Measurements from ENCODE around the gene ZNF407.
"Not testable (repeated sequence)": the region's sequence is repeated elsewhere in the genome, so short reads cannot be mapped to it uniquely, and the experiment has no call there.

Gene ZNF407

DNA sequence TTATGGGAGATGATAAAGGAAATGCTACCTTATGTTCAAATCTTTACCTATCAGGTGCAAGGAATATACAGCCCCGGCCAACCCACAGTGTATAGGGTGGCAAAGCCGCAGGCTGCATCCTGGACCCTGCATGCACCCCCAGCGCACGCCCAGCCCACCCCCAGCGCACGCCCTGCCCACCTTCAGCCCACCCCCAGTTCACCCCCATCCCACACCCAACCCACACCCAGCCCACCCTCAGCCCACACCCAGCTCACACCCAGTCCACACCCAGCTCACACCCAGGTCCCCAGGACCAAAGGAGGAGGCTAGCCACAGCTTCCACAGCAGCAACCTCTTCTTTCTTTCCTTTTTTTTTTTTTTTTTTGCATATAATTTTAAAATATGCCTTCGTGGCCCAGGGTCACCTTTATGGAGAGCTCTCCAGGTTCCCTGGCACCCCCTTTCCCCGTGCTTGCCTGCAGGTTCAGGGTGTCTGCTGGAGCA is 490.4 kb downstream of the ZNF407 start:
- DNase-seq: no peak

DNA sequence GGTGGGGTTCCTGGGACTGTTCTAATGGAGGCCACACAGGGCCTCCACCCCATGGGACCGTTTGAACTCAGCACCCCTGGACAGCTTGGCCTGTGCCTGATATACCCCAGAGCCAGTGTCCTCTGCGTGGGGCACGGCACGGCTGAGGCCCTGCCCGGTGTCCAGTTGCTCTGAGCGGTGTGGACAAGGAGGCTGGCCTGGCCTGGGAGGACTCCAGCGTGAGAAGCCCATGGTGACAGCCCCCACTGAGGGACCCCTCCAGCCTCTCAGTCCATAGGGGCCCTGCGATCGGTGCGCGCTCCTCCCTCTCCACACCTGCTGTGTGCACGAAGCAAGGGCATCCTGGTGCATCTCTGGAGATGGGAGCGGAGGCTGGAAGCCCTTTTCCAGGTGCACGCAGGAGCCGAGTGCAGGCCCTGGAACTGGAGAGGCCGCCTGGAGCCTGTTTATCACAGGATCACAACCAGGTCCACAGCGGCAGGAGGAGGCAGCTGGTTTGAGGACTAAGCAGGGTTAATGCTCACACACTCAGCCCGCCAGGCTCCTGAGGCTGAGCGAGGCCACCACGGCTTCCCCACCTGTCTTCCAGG is 491.0 kb downstream of the ZNF407 start:
- DNase-seq: no peak

DNA sequence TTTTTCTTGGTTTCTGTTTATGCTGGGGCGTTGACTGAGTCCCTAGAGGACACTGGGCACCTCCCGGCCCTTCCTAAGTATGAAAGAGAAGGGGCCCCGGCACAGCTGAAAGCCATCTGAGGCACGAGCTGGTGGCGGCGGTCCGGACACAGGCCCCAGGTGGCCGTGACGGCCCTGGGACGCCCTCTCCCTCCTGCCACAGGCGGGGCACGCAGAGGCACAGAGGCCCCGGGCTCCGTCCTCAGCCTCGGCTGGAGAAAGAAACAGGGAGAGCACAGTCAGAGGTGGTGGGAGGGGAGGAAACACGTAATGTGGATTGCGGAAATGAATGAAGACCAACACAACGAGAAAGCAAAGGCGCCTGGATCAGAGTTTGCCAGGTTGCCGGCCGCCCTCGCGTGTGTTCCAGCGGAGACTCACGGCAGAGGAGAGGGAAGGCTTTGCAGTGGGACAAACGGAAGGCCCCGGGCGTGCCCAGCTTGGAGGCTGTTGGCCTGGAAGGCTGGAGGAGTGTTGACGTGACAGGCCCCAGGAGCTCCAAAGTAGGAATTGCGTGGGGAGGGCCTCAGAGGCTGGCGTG is 492.2 kb downstream of the ZNF407 start:
- DNase-seq: no peak

DNA sequence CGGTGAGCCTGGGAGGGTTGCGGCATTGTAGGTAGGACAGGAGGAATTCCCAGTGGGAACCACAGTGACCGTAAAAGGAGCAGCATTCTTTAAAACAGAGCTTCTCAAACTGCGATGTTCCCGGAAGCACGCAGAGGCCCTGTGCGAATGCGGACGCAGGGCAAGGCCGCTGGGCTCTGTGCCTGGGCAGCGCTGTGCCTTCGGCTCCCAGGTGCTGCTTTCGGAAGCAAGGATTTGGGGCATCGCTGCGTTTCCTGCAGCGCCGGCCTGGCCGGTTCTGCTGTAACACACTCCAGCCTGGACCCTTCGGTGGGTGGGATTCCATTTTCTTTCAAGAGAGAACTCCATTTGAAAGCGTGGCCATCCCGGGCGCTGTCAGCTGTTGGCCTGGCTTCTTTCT is 492.7 kb downstream of the ZNF407 start:
- no peak for DNase-seq

DNA sequence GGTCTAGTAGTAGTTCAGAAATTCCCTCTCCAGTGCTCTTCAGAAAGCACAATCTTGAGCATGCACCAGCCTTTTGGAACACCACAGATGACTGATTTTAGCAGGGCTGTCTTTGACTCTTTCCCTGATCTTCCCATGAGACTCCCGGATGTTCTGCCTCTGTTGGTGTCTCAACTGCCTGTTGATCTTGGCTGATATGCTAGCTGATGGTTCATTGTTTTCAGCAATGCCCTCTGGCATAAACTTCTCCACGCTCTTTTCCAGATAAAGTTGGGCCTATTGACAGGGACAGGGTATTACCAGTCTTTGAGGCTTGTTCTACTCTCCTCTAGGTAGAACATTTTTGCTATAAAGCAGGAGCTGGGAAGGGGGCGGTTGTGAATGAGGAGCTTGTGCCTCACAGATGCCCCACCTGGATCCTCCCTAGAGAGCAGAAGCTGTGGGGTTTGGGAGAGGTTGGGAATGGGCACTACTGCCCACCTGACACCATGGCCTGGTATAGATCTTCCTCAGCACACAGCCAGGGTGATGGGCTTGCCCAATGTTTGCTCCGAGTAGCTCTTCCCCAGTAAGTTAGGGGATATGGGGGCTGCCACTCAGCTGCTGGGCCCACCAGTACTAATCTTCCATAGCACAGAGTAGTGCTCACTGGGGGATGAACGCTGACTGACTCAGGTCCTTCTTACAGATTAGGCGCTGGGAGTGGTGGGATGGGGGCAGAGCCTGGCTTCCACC is 500.0 kb downstream of the ZNF407 start:
- DNase-seq: no peak

DNA sequence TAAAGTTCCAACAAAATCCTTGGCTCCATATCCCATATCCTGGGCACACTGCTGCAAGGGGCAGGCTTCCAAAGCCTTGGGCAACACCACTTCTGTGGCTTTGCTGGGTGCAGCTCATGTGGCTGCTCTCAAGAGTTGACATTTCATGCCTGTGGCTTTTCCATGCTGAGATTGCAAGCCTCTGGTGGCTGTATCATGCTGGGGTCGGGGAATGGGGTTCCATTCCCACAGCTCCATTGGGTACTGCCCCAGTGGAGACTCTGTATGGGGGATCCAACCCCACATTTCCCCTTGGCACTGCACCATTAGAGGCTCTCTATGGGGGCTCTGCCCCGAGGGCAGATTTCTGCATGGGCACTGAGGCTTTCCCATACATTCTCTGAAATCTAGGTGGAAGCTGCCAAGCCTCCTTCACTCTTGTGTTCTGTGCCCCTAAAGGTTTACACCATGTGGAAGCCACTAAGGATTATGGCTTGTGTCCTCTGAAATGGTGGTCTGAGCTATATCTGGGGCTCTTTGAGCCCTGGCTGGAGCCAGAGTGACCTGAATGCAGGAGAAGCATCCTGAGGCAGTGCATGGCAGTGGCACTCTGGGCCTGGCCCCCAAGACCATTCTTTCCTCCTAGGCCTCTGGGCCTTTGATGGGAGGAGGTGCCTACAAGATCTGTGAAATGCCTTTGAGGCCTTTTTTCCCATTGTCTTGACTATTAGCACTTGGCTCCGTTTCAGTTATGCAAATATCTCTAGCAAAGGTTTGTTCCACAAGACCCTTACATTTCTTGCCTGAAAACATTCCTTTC is 503.4 kb downstream of the ZNF407 start:
- no peak for DNase-seq

DNA sequence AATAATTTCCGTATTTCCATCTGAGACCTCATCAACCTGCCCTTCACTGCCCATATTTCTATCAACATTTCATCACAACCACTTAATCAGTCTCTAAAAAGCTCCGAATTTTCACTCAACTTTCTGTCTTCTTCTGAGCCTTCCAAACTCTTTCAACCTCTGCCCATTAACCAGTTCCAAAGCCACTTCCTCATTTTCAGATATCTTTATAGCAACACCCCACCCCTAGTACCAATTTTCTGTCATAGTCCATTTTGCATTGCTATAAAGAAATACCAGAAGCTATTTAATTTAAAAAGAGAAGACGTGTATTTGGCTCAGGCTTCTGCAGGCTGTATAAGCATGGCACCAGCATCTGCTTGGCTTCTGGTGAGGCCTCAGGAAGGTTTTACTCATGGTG is 504.2 kb downstream of the ZNF407 start:
- no peak for DNase-seq

DNA sequence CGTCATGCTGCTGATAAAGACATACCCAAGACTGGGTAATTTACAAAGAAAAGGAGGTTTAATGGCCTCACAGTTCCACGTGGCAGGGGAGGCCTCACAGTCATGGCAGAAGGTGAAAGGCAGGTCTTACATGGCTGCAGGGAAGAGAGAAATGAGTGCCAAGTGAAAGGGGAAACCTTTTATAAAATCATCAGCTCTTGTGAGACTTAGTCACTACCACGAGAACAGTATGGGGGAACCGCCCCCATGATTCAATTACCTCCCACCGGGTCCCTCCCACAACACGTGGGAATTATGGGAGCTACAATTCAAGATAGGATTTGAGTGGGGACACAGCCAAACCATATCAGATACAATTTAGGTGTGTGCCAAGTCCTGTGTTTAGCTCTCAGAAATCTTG is 506.4 kb downstream of the ZNF407 start:
- DNase-seq: not testable (repeated sequence)

DNA sequence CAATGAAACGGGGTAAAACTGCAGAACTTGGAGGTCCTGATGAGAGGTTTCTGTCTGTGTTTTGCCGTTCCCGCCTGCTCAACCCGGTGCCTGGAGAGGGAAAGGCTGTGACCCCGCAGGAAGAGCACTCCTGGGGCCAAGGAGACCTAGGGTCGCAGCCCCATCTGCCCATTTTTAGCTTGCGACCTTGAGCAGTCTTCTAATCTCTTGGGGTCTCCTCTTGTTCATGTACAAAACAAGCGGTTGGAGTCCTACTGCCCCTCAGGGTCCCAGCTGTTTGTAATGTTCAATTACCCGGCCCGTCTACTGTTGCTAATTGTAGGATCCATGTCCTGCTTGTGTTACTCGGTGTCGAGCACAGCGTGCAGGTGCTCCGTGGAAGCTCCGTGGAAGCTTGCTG is 506.8 kb downstream of the ZNF407 start:
- no peak for DNase-seq

DNA sequence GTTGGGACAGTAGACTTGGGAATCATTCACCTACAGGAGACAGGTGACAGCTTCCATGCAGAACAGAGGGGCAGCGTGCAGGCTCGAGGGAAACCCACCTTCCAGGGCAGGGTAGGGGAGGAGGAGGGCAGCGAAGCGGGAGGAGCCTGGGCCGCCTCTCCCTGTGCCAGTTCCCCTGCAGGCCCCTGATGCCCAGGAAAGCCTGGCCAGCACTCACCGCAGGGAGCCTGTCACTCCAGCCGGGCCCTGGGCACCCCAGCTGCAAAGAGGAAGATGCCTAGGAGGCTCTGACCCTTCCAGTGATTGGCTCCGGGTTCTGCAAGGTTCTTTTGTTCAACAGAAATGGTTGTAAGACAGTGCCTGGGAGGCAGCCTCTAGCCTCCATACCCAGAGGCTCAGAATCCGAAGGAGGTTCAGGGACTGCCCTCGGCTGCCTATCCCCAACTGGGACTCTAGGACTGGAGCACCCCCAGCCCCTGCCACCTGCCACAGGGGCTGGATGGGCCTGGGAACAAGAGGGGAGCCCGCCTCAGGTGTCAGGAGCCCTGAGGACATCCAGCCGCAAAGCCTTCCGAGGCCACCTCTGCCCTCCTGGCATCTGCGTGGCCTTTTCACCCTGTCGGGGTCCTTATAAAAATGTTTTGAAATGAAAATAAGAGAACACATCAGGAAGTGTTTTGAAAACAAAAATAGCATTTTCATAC is 508.0 kb downstream of the ZNF407 start:
- DNase-seq: no peak

DNA sequence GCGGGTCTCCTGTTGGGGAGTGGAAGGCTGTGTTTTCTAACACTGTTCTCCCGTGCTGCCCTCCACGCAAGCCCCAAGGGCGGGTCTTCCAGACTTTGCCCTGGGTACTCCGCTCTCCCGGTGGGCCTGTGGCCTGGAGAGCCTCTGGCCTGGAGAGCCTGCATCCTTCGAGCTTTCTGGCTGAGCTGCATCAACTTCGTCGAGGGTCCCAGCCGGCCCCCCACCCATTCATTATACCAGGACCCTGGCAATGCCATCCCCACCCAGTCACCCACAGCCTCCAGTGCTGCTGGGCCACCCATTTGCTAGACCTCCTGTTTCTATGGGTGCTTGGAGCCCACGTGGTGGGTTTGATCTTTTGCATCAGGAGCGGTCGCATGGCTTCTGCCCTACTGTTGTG is 509.1 kb downstream of the ZNF407 start:
- DNase-seq: no peak

DNA sequence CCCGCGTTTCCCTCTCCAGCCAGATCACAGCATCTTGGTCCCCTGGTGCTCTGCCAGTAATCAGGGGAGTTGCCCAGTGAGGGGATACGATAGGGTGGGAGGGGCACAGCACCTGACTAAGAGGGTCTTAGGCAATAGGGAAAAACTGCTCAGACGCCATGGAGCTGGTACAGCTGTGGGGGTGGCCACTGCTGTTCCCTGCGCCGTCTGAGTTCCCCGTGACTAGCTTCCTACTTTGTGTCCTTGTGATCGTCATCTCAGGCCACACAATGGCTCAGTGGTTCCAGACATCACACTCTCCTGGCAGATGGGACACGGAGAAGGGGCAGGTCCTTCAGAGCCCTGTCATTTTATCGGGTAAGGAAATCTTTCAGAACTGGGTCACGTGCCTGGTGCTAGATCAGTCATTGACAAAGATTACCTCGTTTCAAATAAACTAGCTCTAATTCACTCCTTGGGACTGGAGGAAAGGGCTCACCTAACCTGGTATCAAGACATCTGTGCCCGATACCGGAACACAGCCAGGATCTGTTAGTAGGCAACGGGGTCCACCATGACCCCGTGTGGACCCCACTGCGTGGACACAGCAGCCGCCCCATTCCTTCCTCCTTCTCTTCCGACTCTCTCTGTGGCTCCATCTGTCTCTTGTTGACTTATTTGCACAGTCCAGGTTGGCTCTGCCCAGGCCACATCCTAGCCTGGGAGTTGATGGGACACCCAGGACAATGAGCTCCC is 509.7 kb downstream of the ZNF407 start:
- DNase-seq: no peak

DNA sequence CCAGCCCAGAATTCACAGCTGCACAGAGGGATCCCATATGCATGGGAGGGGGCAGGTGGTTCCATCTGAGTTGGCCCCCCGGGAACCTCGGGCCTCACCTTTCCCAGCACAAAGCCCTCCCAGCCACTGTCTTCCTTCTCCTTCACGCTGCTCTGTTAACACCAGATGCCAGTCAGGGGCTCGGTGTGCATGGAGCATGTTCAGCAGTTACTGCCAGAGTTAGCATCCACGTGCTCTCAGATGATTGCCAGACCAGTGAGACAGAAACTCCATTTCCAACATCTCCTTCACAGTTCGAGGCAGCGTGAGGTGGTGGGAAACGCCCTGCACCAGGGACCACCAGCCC is 510.2 kb downstream of the ZNF407 start:
- DNase-seq: no peak

DNA sequence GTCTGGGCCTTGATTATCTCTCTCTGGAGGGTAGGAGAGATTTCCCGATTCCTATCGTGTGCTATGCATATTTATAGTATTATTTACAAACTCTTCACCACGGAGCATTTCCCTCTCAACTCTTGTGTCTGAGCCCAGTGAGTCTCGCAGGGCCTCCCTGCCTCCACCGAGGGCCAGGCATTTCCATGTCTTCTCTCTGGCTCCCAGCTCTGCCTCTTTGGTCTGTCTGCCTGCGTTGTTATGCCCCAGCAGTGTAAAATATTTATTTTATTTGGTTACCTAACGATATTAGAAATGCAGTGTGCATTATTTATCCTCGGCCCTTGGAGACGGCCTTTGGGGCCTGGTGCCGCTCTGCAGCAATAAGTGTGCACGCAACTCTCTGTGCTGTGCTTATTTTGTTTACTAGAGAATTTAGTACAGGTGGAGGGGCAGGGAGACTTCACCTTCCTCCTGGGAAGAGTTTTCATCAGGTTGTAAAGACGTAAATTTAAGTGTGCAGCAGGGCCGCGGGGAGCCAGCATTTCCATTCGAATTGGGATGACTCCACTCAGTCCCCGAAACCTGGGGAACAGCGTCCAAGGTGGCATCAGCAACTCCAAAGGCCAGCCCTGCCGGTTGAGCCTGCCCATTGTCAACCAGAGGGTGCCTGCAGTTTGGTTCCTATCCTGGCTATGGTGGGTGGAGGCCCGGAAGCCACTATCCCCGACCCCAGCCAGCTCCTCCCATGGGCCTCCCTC is 511.1 kb downstream of the ZNF407 start:
- no peak for DNase-seq

DNA sequence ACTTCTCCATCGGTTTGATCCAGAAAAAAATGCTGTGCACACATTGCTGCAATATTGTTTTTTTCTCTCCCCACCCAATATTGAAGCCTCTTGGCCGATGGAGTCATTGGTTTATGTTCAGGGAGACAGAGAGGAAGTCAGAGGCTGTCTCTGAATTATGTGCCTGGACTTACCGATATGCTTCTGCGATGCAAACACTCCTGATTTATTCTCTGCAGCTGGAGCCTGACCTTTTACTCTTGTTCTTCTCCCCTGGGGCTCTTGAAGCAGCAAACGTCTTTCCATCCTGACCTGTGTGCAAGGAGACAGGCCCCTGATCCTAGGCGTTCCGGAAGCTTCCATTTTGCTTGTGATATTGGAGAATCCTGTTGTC is 511.6 kb downstream of the ZNF407 start:
- no peak for DNase-seq

DNA sequence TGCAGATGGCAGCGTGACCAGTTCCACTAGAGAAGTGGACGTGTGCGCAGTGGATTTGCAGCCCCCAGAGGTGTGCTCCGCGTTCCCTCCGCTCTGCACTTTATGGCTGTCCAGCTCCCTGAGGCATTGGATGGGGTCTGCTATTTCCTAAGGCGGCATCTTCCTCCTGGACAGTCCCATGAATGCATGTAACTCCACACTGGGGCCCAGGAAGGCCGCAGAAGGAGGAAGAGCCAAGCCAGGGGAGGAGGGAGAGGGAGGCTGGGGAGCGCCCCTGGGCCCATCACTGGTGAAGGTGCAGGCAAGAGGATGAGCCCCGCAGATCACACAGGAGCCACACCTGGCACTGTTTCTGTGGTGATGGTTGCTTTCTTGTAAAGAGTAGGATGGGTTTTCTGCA is 512.1 kb downstream of the ZNF407 start:
- DNase-seq: no peak

DNA sequence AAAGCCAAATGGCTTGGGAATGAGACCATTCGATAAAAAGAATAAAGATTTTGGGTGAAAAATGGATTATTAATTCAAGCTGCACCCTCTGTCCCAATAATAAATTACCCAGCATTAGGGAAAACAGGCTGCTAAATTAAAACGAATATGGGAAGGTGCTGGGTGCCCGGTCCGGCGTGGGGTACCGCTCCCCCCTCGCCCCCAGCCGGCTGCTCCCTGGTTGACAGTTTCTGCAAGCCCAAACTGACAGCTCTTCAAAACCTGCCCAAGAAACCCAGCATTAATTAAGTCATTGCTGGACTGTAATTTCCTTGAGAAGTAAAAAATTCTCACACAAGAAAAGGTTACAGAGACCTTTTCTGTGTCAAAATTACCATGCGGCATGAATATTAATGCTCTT is 512.6 kb downstream of the ZNF407 start:
- no peak for DNase-seq

DNA sequence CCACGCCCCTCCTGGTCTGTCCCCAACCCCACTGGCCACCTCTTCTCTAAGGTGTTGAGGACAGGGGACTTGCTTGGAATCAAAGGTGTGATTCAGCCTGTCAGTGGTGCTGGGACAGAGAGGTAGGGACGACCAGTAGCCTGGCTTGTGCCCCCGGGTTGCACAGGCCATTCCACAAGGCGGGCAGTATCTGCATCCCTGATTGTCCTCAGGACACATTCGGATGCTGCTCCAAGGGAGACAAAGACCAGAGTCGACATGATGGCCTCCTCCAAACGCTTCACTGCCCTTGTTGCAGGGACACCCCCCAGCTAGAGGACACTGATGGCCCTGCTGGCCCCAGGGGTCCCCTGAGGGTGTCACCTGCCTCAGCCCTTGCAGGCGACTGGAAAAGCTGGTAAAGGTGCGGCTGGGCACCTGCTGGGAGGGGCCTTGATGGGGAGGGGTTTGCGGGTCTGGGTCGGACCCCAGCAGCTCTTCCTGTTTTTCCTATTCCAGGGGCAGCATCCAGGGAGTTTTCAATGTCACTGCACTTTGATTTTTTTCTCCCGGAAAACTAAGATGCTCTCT is 513.3 kb downstream of the ZNF407 start:
- no peak for DNase-seq

DNA sequence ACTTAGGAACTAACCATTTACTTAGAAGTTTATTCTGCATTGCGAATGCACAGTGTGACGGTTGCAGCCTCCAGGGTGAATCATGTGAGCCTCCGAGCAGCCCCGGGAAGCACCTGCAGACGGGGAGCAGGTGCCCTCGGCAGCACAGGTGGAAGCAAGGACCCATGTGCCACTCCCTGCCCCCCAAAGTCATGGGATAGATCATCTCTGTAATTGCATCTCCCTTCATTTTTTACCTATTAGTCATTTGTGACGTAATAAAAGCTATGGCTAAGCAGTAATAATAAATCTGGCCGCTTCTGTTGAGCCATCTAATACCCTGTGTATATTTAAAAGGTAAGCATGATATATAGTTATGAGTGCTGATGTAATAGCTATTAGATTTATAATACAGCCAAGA is 514.1 kb downstream of the ZNF407 start:
- no peak for DNase-seq

Data from anterior cingulate cortex (tissue), 58 donors.